K562 (cell line): ENCODE results near the gene FBXO4. TPM values are rescaled to one million over a fixed set of nuclear protein-coding genes. Genes with fewer than 3 reads are reported as not detected.
A peak's percentile ranks its signal among the peaks of the same experiment; 100 is the strongest.

Source experiments
- CBX8 ChIP-seq: fragments of 200-600 bp; sonication (generic); IDR thresholded peaks from 2 replicates; pipeline ENCODE4 v1.6.1; 2012; ENCODE audit warnings: borderline replicate concordance, mixed run types, low read depth, mild to moderate bottlenecking, moderate library complexity, mixed read lengths, low read length, control low read depth, inconsistent platforms; ENCODE audit not compliant: poor library complexity, severe bottlenecking; ENCODE audit errors: extremely low read depth
- CREBBP ChIP-seq: IDR thresholded peaks from one replicate; pipeline ENCODE4 v1.6.1; 2012; ENCODE audit warnings: low read depth, mild to moderate bottlenecking, control low read depth, inconsistent platforms, low read length
- CXXC5 ChIP-seq: fragments of 250-450 bp; sonication (Bioruptor Pico); IDR thresholded peaks from 2 replicates; pipeline ENCODE4 v1.8.0; 2022; ENCODE audit warnings: inconsistent platforms, mild to moderate bottlenecking, moderate library complexity
- HOXB6 ChIP-seq: fragments of 250-450 bp; sonication (Bioruptor Pico); IDR thresholded peaks from 2 replicates; pipeline ENCODE4 v1.5.1; 2022; ENCODE audit warnings: mild to moderate bottlenecking, borderline replicate concordance
- KDM2B ChIP-seq: fragments of 250-450 bp; sonication (Bioruptor Pico); IDR thresholded peaks from 2 replicates; pipeline ENCODE4 v1.8.0; 2021; ENCODE audit warnings: mild to moderate bottlenecking, moderate library complexity
- MCM2 ChIP-seq: fragments of 450-650 bp; IDR thresholded peaks from 2 replicates; pipeline ENCODE4 v1.6.1; 2017; ENCODE audit warnings: low read depth, mild to moderate bottlenecking
- NCOA1 ChIP-seq: fragments of 450-650 bp; IDR thresholded peaks from 2 replicates; pipeline ENCODE4 v1.6.1; 2016; ENCODE audit warnings: low read depth
- PPARD ChIP-seq: fragments of 250-450 bp; sonication (Bioruptor Pico); IDR thresholded peaks from 2 replicates; pipeline ENCODE4 v1.8.0; 2022; ENCODE audit warnings: inconsistent platforms, mild to moderate bottlenecking, moderate library complexity
- PRMT5 ChIP-seq: sonication (generic); formaldehyde crosslinking; IDR thresholded peaks from 2 replicates; pipeline ENCODE4 v1.5.0; 2020; ENCODE audit warnings: missing genetic modification reagents
- PYGO2 ChIP-seq: fragments of 450-650 bp; IDR thresholded peaks from 2 replicates; pipeline ENCODE4 v1.6.1; 2016; ENCODE audit warnings: mild to moderate bottlenecking, missing genetic modification characterization, moderate library complexity, missing compliant biosample characterization
- RBM14 ChIP-seq: fragments of 200-400 bp; formaldehyde crosslinking; IDR thresholded peaks from 2 replicates; pipeline ENCODE4 v1.6.1; 2018; ENCODE audit warnings: low read depth, mild to moderate bottlenecking, low read length, moderate library complexity, borderline replicate concordance; ENCODE audit not compliant: insufficient read depth
- RBM22 ChIP-seq: fragments of 200-400 bp; formaldehyde crosslinking; IDR thresholded peaks from 2 replicates; pipeline ENCODE4 v1.6.1; 2018; ENCODE audit warnings: low read length, low read depth; ENCODE audit not compliant: poor library complexity, severe bottlenecking
- SREBF1 ChIP-seq: fragments of 150-350 bp; IDR thresholded peaks from 2 replicates; pipeline ENCODE4 v1.6.1; 2014; ENCODE audit warnings: antibody characterized with exemption, low read depth, low read length, borderline replicate concordance
- ZBTB5 ChIP-seq: fragments of 450-650 bp; IDR thresholded peaks from 2 replicates; pipeline ENCODE4 v1.6.1; 2017; ENCODE audit warnings: antibody characterized with exemption
- ZNF583 ChIP-seq: fragments of 250-450 bp; sonication (Bioruptor Pico); IDR thresholded peaks from 2 replicates; pipeline ENCODE4 v1.4.0; 2020
- ZNF699 ChIP-seq: fragments of 250-450 bp; sonication (Bioruptor Pico); IDR thresholded peaks from 2 replicates; pipeline ENCODE4 v1.8.0; 2021; ENCODE audit warnings: mild to moderate bottlenecking, moderate library complexity; ENCODE audit not compliant: insufficient replicate concordance
- polyA plus RNA-seq, 8 experiments: library from polyadenylated mRNA; depleted of rRNA in 4 of 8; stranded (reverse) in 5 of 8; unstranded in 3 of 8; fragments of >200 nt; fragmentation: Nextera tagmentation in 2 of 8; fragmentation: Illumina TruSeq in 1 of 8; extraction: Ambion mirVana in 2 of 8; extraction: Trizol in 1 of 8; gene quantifications; 2 replicates each; pipeline versions ENCODE4 v1.2.1 to v1.2.3, GENCODE V29; 2011 to 2014; ENCODE audit warnings: inconsistent platforms in 1 of 8, missing spikeins in 1 of 8
- total RNA-seq, 7 experiments: library from RNA; depleted of rRNA in 6 of 7; stranded (reverse); fragments of >200 nt in 6 of 7; fragmentation: Illumina TruSeq in 2 of 7; extraction: Trizol in 2 of 7; gene quantifications; 2 replicates each; pipeline versions ENCODE4 v1.2.1 to v1.2.3, GENCODE V29; 2011 to 2021; ENCODE audit warnings: low replicate concordance in 1 of 7
- TF ChIP-seq, protein P1 (sequence below), 2 experiments: fragments of 450-650 bp; IDR thresholded peaks; 2 replicates each; pipeline ENCODE4 v1.6.1; 2016; ENCODE audit warnings: mild to moderate bottlenecking in 2 of 2, borderline replicate concordance in 1 of 2, low read depth in 1 of 2, moderate library complexity in 1 of 2

Gene FBXO4
- total and polyA plus RNA-seq, 9 of the 15 experiments (the other 6 are each of a cell fraction or from before 2014, with no cell fraction given): 5.9 to 33.4 (median 19.6) TPM

DNA sequence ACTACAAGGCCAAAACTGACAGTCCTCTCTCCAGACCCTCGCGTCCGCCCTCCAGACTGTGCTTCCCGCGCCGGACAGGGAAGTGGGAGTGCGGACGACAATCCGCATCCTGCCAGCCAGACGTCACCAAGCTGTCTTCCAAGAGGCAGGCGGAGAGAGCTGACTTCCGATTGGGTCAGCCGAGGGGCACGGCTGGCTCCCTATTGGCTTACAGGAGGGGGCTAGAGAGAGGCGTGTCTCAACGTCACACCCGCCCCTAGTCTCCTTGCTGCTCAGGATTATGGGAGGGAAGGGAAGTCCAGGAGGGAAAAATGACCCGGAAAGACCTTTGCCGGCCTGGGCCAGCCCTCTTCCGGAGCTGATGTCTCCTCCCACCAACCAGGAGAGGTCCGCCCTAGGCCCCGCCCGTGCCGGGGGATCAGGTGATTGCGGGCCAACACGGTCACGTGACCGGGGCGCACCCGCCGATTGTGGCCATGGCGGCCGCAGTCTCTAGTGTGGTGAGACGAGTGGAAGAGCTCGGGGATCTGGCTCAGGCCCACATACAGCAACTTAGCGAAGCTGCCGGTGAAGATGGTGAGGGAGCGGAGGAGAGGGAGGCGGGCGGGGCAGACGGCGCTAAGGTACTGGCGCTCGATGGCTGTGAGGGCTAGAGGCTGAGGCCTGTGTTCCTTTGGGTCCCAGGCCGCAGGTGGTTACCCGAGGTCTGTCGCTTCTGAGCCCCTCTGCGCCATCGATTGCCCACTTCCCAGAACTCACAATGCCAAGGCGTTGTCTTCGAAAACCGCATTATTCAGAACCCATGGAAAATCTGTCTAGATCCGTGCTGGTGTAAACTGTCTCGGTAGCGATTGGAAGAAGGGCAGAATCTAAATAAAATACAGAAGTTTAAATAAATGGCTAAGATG is 20.9 kb upstream of the FBXO4 start, which contains the start of gene RIMOC1 (continued):
- TF ChIP-seq, protein P1, sequence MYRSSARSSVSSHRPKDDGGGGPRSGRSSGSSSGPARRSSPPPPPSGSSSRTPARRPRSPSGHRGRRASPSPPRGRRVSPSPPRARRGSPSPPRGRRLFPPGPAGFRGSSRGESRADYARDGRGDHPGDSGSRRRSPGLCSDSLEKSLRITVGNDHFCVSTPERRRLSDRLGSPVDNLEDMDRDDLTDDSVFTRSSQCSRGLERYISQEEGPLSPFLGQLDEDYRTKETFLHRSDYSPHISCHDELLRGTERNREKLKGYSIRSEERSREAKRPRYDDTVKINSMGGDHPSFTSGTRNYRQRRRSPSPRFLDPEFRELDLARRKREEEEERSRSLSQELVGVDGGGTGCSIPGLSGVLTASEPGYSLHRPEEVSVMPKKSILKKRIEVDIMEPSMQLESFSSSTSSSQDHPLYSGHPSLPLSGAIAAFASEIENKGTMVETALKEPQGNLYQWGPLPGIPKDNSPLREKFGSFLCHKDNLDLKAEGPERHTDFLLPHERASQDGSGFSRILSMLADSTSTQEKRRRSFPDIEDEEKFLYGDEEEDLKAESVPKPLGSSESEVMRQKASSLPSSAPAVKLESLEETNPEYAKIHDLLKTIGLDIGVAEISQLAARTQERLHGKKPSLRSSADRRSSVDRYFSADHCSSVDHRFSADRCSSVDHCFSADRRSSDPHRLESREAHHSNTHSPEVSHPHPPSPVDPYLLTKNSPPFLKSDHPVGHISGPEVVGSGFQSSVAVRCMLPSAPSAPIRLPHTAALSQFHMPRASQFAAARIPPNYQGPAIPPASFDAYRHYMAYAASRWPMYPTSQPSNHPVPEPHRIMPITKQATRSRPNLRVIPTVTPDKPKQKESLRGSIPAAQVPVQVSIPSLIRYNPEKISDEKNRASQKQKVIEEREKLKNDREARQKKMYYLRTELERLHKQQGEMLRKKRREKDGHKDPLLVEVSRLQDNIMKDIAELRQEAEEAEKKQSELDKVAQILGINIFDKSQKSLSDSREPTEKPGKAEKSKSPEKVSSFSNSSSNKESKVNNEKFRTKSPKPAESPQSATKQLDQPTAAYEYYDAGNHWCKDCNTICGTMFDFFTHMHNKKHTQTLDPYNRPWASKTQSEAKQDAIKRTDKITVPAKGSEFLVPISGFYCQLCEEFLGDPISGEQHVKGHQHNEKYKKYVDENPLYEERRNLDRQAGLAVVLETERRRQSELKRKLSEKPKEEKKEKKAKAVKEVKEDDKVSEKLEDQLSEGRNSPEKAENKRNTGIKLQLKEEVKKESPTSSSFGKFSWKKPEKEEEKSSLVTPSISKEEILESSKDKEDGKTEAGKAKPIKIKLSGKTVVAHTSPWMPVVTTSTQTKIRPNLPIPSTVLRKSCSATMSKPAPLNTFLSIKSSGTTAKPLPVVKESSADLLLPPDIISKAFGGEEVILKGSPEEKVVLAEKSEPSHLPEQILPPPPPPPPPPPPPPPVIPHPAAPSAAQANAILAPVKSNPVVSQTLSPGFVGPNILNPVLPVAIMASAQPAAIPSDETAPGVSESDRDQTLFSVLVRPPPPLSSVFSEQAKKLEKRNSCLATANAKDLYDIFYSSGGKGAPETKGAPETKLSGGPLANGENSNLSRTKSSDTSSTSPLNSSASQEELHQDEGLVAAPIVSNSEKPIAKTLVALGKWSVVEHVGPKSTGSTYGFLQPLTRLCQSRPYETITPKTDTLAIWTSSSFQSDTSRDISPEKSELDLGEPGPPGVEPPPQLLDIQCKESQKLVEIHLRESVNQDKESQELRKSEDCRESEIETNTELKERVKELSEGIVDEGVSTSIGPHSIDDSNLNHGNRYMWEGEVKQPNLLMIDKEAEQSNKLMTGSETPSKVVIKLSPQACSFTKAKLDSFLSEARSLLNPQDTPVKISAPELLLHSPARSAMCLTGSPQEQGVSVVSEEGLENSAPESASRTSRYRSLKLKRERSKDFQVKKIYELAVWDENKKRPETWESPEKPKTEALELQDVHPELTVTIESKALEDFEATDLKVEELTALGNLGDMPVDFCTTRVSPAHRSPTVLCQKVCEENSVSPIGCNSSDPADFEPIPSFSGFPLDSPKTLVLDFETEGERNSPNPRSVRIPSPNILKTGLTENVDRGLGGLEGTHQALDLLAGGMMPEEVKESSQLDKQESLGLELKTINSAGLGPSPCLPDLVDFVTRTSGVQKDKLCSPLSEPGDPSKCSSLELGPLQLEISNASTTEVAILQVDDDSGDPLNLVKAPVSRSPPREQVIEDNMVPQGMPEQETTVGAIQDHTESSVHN (IDR thresholded peaks at IDR 0.05; ENCODE audit: borderline replicate concordance in 1 of 2, low read depth in 1 of 2): peak in 1 of 2 experiments; percentile 100; a peak in 2 of 4 replicates
- TF ChIP-seq CBX8 (no peak), MCM2 (no peak), CXXC5 (CRISPR knock-in tag) (peak; percentile 96), CREBBP (no peak), ZBTB5 (no peak), ZNF583 (peak; percentile 90), KDM2B (no peak), PYGO2 (tag) (no peak), NCOA1 (peak; percentile 68), SREBF1 (peak; percentile 99), PRMT5 (CRISPR knock-in tag) (no peak), PPARD (CRISPR knock-in tag) (no peak), RBM14 (no peak), ZNF699 (CRISPR knock-in tag) (no peak), HOXB6 (CRISPR knock-in tag) (no peak), RBM22 (peak; percentile 56)
